OCI-LY1 (cell line): ENCODE data around the gene TUB.

Experiments used
- CTCF ChIP-seq: fragments of 200-600 bp; sonication (generic), shearing (Covaris generic); IDR thresholded peaks from 2 replicates; pipeline ENCODE4 v1.5.1; 2017; ENCODE audit warnings: mild to moderate bottlenecking, antibody characterized with exemption, low read length, moderate library complexity, mixed read lengths
- EZH2 ChIP-seq: fragments of 200-600 bp; sonication (generic), shearing (Covaris generic); IDR thresholded peaks from 2 replicates; pipeline ENCODE4 v1.8.0; 2017; ENCODE audit warnings: borderline replicate concordance, mixed run types, mild to moderate bottlenecking, antibody characterized with exemption, low read length, moderate library complexity, mixed read lengths

DNA sequence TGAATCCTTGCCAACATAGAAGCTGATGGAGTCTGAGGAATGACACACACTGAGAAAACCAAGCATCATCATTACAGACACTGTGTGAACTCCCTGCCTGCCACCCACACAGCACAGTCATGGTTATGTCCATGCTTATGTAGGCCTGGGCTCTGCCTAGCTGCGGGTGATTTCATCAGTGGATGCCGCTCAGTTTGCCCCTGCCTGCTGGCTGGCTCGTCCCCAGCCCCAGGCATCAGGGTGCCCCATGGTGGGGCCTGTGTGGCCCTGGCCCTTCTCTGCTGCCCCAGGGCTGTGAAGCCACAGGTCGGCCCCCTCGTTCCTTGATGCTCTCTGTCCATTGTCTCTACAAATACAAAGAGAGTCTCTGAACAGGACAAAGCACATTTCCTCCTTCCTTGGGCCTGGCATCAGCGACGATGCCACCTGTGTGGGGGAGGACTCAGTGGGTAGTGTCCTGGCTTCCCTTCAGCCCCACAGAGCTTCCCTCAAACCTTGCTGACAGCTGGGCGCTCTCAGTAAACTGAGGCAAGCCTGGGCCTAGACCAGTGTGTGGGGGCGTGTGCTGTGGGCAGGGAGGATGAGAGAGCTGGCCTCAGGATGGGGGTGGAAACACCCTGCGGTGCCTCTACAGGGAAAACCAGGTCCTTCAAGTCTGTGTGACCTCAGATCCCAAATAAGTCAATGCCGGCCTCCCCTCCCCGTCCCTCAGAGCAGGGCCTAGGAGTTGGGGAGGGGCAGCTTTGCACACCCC is 20.0 kb upstream of the TUB start:
- TF ChIP-seq CTCF = no peak
- no peak for TF ChIP-seq EZH2
